ENCODE results near the gene SPESP1. TPM values are rescaled to one million over a fixed set of nuclear protein-coding genes. Genes with fewer than 3 reads are reported as not detected.

Gene SPESP1
- 1 to 10 TPM; 4.2 to 8.9 (median 6.4) TPM for polyA plus RNA-seq (ENCODE audit: insufficient read length in 4 of 4)

DNA sequence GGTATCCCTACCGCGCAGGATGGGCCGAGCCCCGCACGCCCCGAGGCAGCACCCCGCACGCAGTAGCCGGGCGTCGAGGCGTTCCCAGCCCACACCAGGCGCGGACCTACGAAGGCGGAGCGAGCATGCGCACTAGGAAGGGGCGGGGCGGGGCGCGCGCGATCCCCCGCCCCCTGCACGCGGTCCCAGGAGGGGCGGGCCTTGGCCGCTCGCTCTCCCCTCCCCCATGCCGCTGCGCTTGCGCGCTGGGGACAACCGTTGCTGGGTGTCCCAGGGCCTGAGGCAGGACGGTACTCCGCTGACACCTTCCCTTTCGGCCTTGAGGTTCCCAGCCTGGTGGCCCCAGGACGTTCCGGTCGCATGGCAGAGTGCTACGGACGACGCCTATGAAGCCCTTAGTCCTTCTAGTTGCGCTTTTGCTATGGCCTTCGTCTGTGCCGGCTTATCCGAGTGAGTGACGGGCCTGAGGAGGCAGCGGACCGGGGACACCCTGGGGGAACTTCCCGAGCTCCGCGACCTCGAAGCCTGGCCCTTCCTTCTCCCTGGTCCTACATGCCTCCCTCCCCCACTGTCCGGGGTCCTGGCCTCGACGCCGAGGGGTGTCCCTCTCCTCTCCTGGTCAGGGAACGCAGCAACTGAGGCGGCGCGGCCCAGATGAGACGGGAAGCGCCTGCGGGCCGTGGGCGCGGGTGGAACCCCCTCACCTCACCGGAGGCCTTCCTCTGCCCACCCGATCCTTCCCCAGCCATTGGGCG, at the start of gene SPESP1:
Gene SPESP1, plus strand, starts transcription at position 258 of the 755 bp plus-strand sequence. Its CDS starts 129 bp downstream, at position 387.
- DNase-seq (ENCODE audit: low read depth in 4 of 4, low spot score in 3 of 4) = peak; percentile 29 to 45 (median 36)

DNA sequence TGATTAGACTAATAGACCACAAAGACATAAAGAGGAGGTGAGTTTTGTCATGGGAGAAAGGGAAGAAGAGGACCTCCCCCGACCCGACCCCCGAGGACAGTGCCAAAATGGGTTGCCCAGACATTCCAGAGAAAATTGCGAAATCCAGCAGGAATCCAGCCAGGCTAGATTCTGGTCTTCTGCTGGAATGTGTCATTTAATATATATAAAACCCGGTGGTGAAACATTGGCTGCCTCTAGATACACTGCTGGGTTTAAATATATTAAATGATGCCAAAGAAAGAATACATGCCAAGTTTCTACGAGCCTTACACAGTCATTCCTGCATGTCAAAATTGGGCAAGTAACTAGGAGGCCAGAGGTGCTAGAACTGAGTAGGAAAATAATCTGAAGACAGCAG, 45.3 kb upstream of the SPESP1 start:
- no peak for DNase-seq (ENCODE audit: low read depth in 4 of 4, low spot score in 3 of 4)

DNA sequence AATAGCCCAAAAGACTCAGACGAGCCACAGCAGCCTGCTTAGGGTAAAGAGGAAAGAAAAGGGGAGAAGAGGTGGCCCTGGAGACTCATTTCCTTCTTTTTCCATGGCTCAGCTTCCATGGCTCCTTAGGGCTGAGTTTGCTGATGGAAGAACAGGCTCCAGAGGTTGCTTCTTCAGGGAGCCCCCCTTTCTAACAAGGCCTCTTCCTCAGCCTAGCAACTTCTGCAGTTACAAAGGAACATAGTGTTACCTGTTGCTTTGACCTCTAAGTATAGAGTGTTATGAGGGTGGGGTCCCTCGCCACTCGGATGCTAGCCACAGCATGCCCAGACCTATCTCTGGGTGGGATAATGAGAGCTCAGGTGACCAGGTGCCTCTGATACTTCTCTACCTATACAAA, 43.2 kb upstream of the SPESP1 start:
- no peak for DNase-seq (ENCODE audit: low read depth in 4 of 4, low spot score in 3 of 4)

GRCh38 chr15:68887819-68888218, 42.5 kb upstream of the SPESP1 start:
- no peak for DNase-seq (ENCODE audit: low read depth in 4 of 4, low spot score in 3 of 4)

GRCh38 chr15:68888419-68888818, 41.9 kb upstream of the SPESP1 start:
- no peak for DNase-seq (ENCODE audit: low read depth in 4 of 4, low spot score in 3 of 4)

GRCh38 chr15:68894208-68894607, 36.1 kb upstream of the SPESP1 start:
- no peak for DNase-seq (ENCODE audit: low read depth in 4 of 4, low spot score in 3 of 4)

GRCh38 chr15:68896178-68896577, 34.1 kb upstream of the SPESP1 start:
- DNase-seq (ENCODE audit: low read depth in 4 of 4, low spot score in 3 of 4) = no peak

DNA sequence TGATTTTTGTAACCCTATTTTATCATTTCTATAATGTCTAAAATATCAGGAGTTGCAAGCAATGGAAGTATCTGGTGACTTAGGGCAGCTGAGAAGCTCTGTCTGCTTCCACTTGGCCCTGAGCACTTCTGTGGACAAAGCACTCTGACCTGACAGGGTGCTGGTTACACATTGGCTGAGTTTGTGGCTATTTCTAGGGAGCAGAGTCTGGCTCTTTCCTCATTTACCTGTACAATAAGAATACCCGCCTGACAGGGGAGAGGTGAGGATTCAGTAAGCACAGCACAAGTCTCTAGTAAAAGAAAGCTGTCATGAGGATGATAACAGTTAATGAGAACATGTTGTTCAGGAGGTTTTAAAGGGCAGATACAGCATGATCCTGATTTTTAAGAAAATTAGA, 33.3 kb upstream of the SPESP1 start:
- no peak for DNase-seq (ENCODE audit: low read depth in 4 of 4, low spot score in 3 of 4)

- no peak for DNase-seq (ENCODE audit: low read depth in 4 of 4, low spot score in 3 of 4)
Observed at GRCh38 chr15:68900027-68900426, 30.3 kb upstream of the SPESP1 start.

DNA sequence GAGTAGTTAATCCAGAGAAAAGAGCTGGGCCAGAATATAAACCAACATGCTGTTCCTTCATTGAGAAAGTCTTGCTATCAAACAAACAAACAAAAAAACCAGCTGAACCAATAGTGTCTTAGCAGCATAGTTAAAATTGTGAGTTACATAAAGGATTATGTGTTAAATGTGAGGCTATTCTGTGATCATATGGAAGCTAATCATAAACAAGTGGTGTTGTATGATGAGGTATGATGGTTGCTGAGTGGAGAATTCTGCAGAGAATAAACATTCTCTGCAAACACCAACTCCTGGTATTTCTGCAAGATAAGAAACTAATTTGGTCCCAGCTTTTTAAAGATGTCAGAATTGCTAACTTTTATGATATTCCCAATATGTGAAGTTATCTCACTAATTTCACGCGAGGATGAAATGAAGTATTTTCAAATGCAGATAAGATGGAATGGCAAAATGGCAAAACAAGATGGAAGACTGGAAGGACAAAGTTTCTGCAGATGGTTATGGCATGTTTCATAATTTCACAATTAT, 22.9 kb upstream of the SPESP1 start:
- no peak for DNase-seq (ENCODE audit: low read depth in 4 of 4, low spot score in 3 of 4)

- DNase-seq (ENCODE audit: low read depth in 4 of 4, low spot score in 3 of 4) = no peak
Observed at GRCh38 chr15:68909601-68910100, 20.7 kb upstream of the SPESP1 start.

- no peak for DNase-seq (ENCODE audit: low read depth in 4 of 4, low spot score in 3 of 4)
Observed at GRCh38 chr15:68910341-68910740, 20.0 kb upstream of the SPESP1 start.

- no peak for DNase-seq (ENCODE audit: low read depth in 4 of 4, low spot score in 3 of 4)
Observed at GRCh38 chr15:68910816-68911215, 19.5 kb upstream of the SPESP1 start.

DNA sequence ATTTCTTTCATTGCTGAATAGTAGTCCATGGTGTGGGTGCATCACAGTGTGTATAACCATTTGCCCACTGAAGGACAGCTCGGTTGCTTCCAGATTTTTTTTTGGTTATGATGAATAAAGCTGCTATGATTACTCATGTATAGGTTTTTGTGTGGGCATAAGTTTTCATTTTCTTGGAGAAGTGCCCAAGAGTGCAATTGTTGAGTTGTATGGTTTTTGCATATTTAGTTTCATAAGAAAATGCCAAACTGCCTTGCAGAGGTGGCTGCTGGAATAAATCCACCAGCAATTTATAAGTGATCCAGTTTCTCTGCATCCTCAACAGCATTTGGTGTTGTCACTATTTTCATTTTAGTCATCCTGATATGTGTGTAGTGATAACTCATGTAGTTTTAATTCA, 8.4 kb upstream of the SPESP1 start:
- DNase-seq (ENCODE audit: low read depth in 4 of 4, low spot score in 3 of 4) = no peak

DNA sequence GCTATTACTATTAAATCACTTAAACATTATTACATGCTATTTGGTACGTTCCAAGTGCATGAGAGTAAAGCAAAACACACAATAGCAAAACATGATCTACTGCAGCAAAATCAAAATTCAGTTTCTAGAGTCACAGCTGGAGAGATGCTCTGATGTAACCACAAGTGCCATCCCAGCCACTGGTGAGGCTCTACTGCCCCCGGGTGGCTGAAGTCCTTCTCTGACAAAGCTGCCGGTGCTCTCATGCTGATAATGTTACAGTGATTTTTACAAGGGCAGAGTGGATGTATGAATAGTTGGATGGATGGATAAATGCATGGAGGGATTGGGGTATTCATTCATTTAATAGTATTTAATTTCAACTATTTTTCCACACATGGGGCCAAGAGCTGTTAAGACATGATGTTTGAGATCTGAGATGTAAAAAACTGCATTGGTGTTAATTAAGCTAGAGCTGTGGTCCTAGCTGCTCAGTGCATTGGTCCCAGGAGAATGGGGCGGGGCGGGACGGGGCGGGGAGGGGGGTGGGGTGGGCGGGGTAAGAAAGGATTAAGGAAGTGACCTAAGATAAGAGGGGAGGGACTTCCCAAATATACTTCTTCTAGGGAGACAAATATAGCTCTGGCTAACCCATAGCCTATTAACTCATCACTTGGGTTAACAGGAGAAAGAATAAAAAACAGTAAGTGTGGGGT, 5.3 kb upstream of the SPESP1 start:
- peak; percentile 41 to 57 (median 54) for DNase-seq (ENCODE audit: low read depth in 4 of 4, low spot score in 3 of 4)

- no peak for DNase-seq (ENCODE audit: low read depth in 4 of 4, low spot score in 3 of 4)
Observed at GRCh38 chr15:68933001-68933400, 2.7 kb downstream of the SPESP1 start.

DNA sequence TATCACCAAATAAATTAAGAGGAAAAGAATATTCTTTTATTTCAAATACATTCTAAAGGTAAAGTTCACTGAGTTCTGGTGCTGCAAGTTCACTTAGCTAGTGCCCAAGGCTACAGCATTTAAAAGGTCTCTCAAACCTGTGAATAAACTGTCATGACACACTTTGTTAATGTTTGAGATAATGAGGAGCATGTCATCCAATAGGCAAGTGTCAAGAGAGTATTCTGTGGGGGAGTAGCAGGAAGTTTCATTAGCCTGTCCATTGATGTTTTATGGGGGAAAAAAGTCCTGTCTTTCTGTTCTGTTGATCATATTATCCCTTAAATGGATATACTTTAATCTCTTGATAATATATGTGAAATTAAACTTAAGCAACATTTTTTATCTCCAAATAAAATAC, 4.0 kb downstream of the SPESP1 start:
- peak in 2 of 4 donors; percentile 7 to 14 for DNase-seq (ENCODE audit: low read depth in 4 of 4, low spot score in 3 of 4)

DNA sequence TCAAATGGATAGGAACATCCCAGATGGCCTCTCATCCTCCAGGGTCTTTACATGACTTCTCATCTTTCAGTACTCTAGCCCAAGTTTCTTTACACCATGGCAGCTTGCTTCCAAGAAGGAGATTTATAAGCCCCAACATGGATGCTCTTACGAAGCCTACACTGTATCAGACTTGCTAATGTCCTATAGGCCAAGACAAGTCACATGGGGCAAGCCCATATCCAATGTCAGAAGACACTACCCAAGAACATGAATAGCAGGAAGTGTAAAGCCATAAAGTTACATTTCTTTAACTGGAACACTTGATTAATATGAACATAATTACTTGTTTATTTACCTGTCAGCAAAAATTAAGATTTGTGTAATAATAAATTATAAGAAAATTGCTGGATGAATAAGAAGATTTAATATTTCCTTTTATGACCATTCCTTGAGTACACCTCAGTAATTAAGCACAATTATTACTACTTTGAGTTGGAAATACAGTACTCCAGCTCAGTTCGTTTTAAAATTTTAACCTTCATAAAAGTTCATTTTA, 5.1 kb downstream of the SPESP1 start:
- DNase-seq (ENCODE audit: low read depth in 4 of 4, low spot score in 3 of 4) = no peak

DNA sequence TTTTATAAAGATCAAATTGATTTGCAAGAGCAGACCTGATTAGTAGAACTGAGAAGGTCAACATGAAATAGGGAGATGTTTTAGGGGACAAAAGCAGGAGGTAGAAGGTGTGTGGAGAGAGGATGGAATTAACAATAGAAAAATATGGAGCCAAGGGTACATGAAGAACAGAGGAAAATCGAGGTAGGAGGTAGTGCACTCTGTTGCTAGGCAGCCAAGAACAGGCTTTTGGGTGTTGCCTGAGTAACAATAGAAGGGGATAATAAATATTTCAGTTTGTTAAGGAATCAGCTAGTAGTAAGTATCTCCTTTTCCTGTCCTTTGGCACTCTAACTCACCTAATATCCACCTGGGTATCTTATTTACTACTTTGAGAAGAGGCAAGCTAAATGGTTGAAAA, 9.2 kb downstream of the SPESP1 start:
- DNase-seq (ENCODE audit: low read depth in 4 of 4, low spot score in 3 of 4) = no peak

GRCh38 chr15:68951813-68952212, 21.5 kb downstream of the SPESP1 start:
- no peak for DNase-seq (ENCODE audit: low read depth in 4 of 4, low spot score in 3 of 4)

DNA sequence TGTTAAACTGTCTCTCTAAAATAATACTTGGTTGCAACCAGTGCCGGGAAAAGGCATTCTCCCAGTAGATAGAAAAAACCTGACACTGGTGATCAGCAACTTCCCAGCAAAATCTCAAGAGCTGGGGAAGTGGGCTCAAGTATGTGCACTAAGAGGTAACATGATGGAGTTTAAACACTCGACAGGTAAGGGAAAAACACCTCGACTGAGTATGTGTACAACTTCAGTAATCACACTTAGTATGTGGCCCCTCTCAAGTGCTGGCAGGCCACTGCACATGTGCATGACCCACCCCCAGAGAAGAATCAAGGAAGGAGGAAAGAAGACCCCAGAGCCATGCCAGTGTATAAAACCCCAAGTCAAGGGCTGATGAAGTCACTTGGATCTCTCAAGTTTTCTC, 27.4 kb downstream of the SPESP1 start:
- DNase-seq (ENCODE audit: low read depth in 4 of 4, low spot score in 3 of 4) = no peak
